ENCODE results near the gene TEKT2. TPM values are rescaled to one million over a fixed set of nuclear protein-coding genes. Genes with fewer than 3 reads are reported as not detected.

The TEKT2 gene
- total RNA-seq, 1 experiment from 2014 or later = 0.20 TPM

GRCh38 chr1:36076979-36077573 is 6.8 kb upstream of the TEKT2 start:
- DNase-seq = no peak
- no peak overlapping the region for H3K9ac ChIP-seq (ENCODE audit: extremely low read depth, insufficient read length, low read length)
- H2BK20ac ChIP-seq (ENCODE audit: low read depth, low read length, poor library complexity, severe bottlenecking) = no peak overlapping the region
- TF ChIP-seq, protein P1, sequence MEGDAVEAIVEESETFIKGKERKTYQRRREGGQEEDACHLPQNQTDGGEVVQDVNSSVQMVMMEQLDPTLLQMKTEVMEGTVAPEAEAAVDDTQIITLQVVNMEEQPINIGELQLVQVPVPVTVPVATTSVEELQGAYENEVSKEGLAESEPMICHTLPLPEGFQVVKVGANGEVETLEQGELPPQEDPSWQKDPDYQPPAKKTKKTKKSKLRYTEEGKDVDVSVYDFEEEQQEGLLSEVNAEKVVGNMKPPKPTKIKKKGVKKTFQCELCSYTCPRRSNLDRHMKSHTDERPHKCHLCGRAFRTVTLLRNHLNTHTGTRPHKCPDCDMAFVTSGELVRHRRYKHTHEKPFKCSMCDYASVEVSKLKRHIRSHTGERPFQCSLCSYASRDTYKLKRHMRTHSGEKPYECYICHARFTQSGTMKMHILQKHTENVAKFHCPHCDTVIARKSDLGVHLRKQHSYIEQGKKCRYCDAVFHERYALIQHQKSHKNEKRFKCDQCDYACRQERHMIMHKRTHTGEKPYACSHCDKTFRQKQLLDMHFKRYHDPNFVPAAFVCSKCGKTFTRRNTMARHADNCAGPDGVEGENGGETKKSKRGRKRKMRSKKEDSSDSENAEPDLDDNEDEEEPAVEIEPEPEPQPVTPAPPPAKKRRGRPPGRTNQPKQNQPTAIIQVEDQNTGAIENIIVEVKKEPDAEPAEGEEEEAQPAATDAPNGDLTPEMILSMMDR (conservative IDR thresholded peaks at IDR 0.05) = no peak
- no peak overlapping the region for H3K14ac ChIP-seq (ENCODE audit: insufficient read depth, low read length)
- no peaks in the 10 kb centered on the region for H3K79me1 ChIP-seq (ENCODE audit: insufficient read depth, low read depth, low read length, poor library complexity, severe bottlenecking)
- no peak overlapping the region for H3K4me3 Mint-ChIP-seq
- H4K20me1 ChIP-seq (ENCODE audit: control insufficient read depth, insufficient read depth, insufficient read length) = no peaks in the 10 kb centered on the region
- H3K27me3 ChIP-seq (ENCODE audit: insufficient read depth, low read length) = no peaks in the 10 kb centered on the region
- no peak overlapping the region for H3T11ph ChIP-seq (ENCODE audit: low read length)
- H2BK120ac ChIP-seq (ENCODE audit: low read depth, low read length, poor library complexity, severe bottlenecking) = no peak overlapping the region
- H2BK12ac ChIP-seq (ENCODE audit: insufficient read length, low read depth, low read length) = no peak overlapping the region
- H3K27ac Mint-ChIP-seq = no peak overlapping the region
- no CpG with 5 or more reads among the region's 4 CpGs for WGBS (ENCODE audit: extremely low coverage, insufficient read length, low lambda C conversion rate)
- no peaks in the 10 kb centered on the region for H3K9me3 ChIP-seq (ENCODE audit: control insufficient read depth, low read depth, low read length)
- H3K4me2 ChIP-seq (ENCODE audit: insufficient read depth, insufficient read length, low read length) = no peak overlapping the region
- H2BK5ac ChIP-seq (ENCODE audit: insufficient read length, low read length) = no peak overlapping the region
- H3K4ac ChIP-seq (ENCODE audit: low read depth, low read length) = no peak overlapping the region
- H3K18ac ChIP-seq (ENCODE audit: insufficient read length, low read depth, low read length) = no peak overlapping the region
- no peak overlapping the region for H4K5ac ChIP-seq (ENCODE audit: insufficient read length, low read depth, low read length)
- H2BK15ac ChIP-seq (ENCODE audit: low read depth, low read length) = no peak overlapping the region
- no peak overlapping the region for H2AK5ac ChIP-seq (ENCODE audit: insufficient read length, low read length)
- H3K56ac ChIP-seq (ENCODE audit: insufficient read length, low read depth, low read length) = no peak overlapping the region
- no peak overlapping the region for H4K91ac ChIP-seq (ENCODE audit: insufficient read length, low read depth, low read length)
- H3K9me3 Mint-ChIP-seq = no peaks in the 10 kb centered on the region; a peak in 1 of 5 replicates
- H4K8ac ChIP-seq (replicated peaks; ENCODE audit: insufficient read length, low read depth, low read length) = no peak overlapping the region
- H3K27me3 Mint-ChIP-seq (ENCODE audit: low read depth) = no peaks in the 10 kb centered on the region; the same call in 1 of the 2 replicates
- peaks cover 3 to 4% of the 10 kb centered on the region in 2 experiments; a peak in 2 of 4 replicates for H3K4me1 Mint-ChIP-seq
- H3K79me2 ChIP-seq (ENCODE audit: insufficient read depth, low read length) = no peaks in the 10 kb centered on the region
- no peak overlapping the region for H3K27ac ChIP-seq (ENCODE audit: insufficient read length, low read depth, low read length)
- H3K4me1 ChIP-seq (ENCODE audit: insufficient read depth, low read length) = no peaks in the 10 kb centered on the region
- no peak overlapping the region for H2AFZ ChIP-seq (ENCODE audit: low read length)
- H3K23ac ChIP-seq (ENCODE audit: insufficient read length, low read depth, low read length) = no peak overlapping the region
- H3K36me3 Mint-ChIP-seq (ENCODE audit: insufficient read depth in 1 of 3, low read depth in 3 of 3) = no peaks in the 10 kb centered on the region
- H3K23me2 ChIP-seq (ENCODE audit: insufficient read length, low read depth, low read length, poor library complexity, severe bottlenecking) = no peaks in the 10 kb centered on the region

Measured in H9 (cell line).